ENCODE data around the gene OLFML2B.

GRCh38 chr1:162029157-162029556, 5.5 kb upstream of the OLFML2B start:
- TF ChIP-seq CTCF (IDR thresholded peaks at IDR 0.05; ENCODE audit: low read depth, low read length, poor library complexity, severe bottlenecking) (no peak), EZH2phosphoT487 (IDR thresholded peaks at IDR 0.05; ENCODE audit: borderline replicate concordance, low read length) (no peak)
